GM20431 (cell line): ENCODE measurements around the gene CD101.

Experiments
- in situ Hi-C: fragments of 300-500 bp; cut with MseI, MboI; formaldehyde crosslinking; loops from one replicate; pipeline ENCODE4 v1.15.0; 2020; ENCODE audit warnings: low sequenced_read_pairs; ENCODE audit not compliant: unreplicated experiment

Gene CD101

GRCh38 chr1:117044217-117044616 lies 42.7 kb downstream of the CD101 start:
- in situ Hi-C loops: no loop called here

- in situ Hi-C loops: no loop called here
Observed at GRCh38 chr1:117045644-117046043, 44.1 kb downstream of the CD101 start.

- in situ Hi-C loops: no loop called here
Observed at GRCh38 chr1:117046781-117047180, 45.2 kb downstream of the CD101 start.

GRCh38 chr1:117047271-117047670 lies 45.7 kb downstream of the CD101 start:
- in situ Hi-C loops: no loop called here

GRCh38 chr1:117049857-117050256 lies 48.3 kb downstream of the CD101 start:
- in situ Hi-C loops: loop anchor here (10.0 kb wide), 1 partner anchor 305 kb away; no protein-coding TSS in a partner anchor

- in situ Hi-C loops: loop anchor here (10.0 kb wide), 1 partner anchor 307 kb away; no protein-coding TSS in a partner anchor
Observed at GRCh38 chr1:117051224-117052064, 49.9 kb downstream of the CD101 start.

GRCh38 chr1:117054068-117054467 lies 52.5 kb downstream of the CD101 start:
- in situ Hi-C loops: loop anchor here (10.0 kb wide), 1 partner anchor 309 kb away; no protein-coding TSS in a partner anchor

- in situ Hi-C loops: loop anchor here (10.0 kb wide), 1 partner anchor 314 kb away; no protein-coding TSS in a partner anchor
Observed at GRCh38 chr1:117058810-117059209, 57.2 kb downstream of the CD101 start.

DNA sequence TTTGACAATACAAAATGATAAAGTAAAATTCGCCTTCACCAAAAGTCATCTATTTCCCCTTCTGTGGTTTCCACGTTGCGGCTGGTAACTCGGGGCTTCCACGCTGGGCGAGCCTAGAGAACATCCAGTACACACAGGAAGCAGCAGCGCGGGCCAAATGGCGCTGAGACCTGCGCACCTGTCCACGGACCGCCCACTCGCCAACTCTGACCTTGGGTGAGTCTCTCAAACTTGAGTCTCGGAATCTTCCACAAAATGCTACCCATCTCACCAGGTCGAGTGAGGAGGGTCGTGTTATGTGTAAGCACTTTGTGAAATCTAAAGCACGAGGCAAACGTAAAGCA lies 57.7 kb downstream of the CD101 start:
- in situ Hi-C loops: loop anchor here (10.0 kb wide), 1 partner anchor 315 kb away; no protein-coding TSS in a partner anchor

- in situ Hi-C loops: loop anchor here (10.0 kb wide), 1 partner anchor 315 kb away; no protein-coding TSS in a partner anchor
Observed at GRCh38 chr1:117059678-117060440, 58.3 kb downstream of the CD101 start, which contains the start of gene TTF2. Gene TTF2 (plus strand): TSS chr1:117060326. CDS start chr1:117060347, 21 bp downstream.

GRCh38 chr1:117060441-117061317 lies 59.1 kb downstream of the CD101 start:
- in situ Hi-C loops: no loop called here

- in situ Hi-C loops: no loop called here
Observed at GRCh38 chr1:117061986-117062415, 60.4 kb downstream of the CD101 start.

- in situ Hi-C loops: no loop called here
Observed at GRCh38 chr1:117066367-117066766, 64.8 kb downstream of the CD101 start.

DNA sequence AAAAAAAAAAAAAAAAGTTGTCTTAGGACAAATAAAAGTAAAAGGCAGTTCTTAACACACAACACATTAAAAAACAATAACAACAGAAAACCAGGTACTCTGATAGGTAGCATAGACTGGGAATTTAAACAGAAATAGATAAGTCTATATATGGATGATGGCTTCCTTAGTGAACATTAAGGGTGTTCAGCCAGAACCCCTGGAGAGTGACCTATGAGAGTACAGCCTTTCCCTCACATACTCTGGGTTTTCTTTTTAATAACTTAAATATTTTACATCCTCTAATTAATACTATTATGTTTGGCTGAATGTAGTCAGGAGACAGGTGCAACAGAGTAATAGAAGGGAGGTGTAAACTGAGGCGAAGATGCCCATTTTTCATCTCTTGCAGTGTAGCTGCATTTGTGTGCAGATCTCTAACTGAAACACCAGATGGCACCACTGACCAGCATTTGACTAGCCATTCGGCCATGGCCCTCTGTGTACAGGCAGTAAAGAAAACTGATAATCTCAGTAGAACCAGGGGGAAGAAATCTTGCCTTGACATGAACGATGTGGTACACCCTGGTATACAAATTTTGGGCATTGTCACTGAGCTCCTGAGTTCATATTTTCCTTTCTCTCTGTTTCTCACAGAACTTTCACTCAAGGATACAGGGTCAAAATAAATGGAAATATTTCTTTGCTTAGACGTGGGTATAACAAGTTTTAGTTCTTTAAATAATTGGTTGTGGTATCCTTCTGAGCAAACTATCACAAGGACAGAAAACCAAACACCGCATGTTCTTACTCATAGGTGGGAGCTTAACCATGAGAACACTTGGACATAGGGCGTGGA lies 66.2 kb downstream of the CD101 start:
- in situ Hi-C loops: no loop called here

DNA sequence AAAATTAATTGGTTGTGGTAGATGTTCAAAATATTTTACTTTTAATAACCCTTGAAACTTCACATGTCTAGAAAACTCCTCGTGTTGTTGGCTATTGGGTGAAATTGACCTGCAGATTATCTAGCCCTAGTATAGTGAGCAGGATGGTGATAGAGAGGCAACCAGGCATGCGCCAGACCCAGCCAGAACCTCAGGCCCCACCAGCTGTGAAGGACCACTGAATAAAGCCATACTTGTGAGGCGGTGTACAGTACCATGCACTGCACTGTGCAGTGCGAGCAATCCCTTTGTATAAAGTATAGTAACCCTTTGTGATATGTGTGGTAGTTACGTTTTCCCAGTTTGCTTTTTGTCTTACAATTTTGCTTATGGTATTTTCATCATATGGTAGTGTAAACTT lies 67.0 kb downstream of the CD101 start:
- in situ Hi-C loops: no loop called here

DNA sequence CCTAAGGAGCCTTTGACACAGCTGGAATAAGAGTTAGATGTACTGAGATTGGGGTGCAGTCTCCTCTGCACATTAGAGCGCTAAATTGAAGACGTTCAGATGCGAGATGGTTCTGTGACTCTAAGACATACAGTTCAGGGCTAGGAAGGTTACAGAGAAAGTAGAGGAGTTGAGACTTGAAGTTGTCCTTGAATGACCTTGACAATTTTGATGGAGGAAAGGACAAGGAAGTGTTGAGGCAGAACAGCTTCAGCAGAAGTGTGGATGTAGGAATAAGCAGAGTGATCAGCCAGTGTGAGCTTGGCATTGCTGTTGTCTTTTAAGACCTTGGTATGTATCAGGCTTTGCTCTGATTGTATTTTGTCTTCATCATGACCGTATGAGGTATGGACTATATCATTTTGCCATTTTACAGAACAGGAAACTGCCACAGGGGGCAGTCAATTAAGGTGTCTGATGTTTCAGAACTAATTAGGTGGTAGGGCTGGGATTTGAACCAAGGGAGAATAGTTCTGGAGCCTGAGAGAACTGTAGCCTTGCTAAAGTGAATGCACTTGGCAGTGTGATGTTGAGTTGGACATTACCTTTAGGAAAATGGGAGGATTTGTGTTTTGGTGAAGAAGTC lies 67.8 kb downstream of the CD101 start:
- in situ Hi-C loops: no loop called here

DNA sequence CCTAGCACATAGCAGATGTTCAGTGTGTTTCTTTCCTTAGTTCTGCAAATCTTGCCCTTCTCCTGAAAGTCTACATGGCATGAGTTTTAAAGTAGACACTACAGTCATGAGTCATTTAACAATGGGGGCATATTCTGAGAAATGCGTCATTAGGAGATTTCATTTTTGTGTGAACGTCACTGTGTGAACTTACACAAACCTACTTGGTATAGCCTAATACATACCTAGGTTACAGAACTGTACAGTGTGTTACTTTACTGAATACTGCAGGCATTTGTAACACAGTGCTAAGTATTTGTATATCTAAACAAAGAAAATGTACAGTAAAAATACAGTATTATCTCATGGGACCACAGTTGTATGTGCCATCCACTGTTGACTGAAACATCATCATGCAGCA lies 68.6 kb downstream of the CD101 start:
- in situ Hi-C loops: no loop called here

GRCh38 chr1:117076648-117077047 lies 75.1 kb downstream of the CD101 start:
- in situ Hi-C loops: no loop called here

DNA sequence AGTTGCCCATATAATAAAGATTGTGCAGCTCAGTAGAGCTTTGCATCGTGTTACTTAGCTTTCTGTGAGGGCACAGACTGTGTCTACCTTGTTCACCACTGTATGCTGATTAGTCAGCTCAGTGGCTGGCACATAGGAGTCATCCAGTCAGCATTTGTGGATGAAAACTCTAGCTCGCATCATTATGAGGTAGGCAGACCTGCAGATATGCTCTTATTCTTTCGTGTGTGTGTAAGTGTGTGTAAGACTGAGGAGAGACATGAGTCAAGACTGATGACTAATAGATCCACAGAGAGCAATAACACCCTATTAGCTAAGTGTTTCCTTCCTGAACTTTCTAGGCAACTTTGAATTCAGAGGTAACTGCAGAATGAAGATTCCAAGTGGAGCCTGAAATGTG lies 75.7 kb downstream of the CD101 start:
- in situ Hi-C loops: no loop called here
